HG03175 (cell line): ENCODE measurements around the gene ROCK2.

Source experiments
- ATAC-seq: cut with Tn5 transposase; IDR thresholded peaks from one replicate; pipeline ENCODE4 v1.9.1; 2021; ENCODE audit warnings: mild to moderate bottlenecking, moderate library complexity; ENCODE audit not compliant: unreplicated experiment

Gene ROCK2

GRCh38 chr2:11132036-11132671, 212.3 kb downstream of the ROCK2 start:
- ATAC-seq = no peak

GRCh38 chr2:11131166-11131920, 213.1 kb downstream of the ROCK2 start:
- ATAC-seq = no peak
